ENCODE measurements around the gene GALNT2.

GRCh38 chr1:230079199-230080024 lies 12.4 kb downstream of the GALNT2 start:
- no peak for TF ChIP-seq POLR2AphosphoS5 (IDR thresholded peaks at IDR 0.05; ENCODE audit: borderline replicate concordance, low read depth, low read length)
- TF ChIP-seq EZH2 (IDR thresholded peaks at IDR 0.05), result no peak
